Stomach smooth muscle (tissue), 2 donors: Measurements from ENCODE around the gene GLOD4.
"Not testable (repeated sequence)": the region's sequence is repeated elsewhere in the genome, so short reads cannot be mapped to it uniquely, and the experiment has no call there.

ENCODE experiments used
- H3K27ac ChIP-seq: one replicate; pipeline ENCODE4 v1.7.0; 2013; ENCODE audit warnings: mild to moderate bottlenecking, low read length, inconsistent platforms
- H3K27me3 ChIP-seq, 2 donors: one replicate each; pipeline ENCODE4 v1.7.0; 2013; ENCODE audit warnings: low read length in 2 of 2; ENCODE audit not compliant: insufficient read depth in 2 of 2, control insufficient read depth in 1 of 2
- H3K36me3 ChIP-seq, 2 donors: one replicate each; pipeline ENCODE4 v1.7.0; 2013; ENCODE audit warnings: low read length in 2 of 2; ENCODE audit not compliant: control insufficient read depth in 2 of 2, insufficient read depth in 2 of 2
- H3K4me1 ChIP-seq: one replicate; pipeline ENCODE4 v1.7.0; 2013; ENCODE audit warnings: low read length; ENCODE audit not compliant: control insufficient read depth, insufficient read depth
- H3K4me3 ChIP-seq, 2 donors: one replicate each; pipeline ENCODE4 v1.7.0; 2013; ENCODE audit warnings: low read length in 2 of 2
- H3K9ac ChIP-seq, 2 donors: one replicate each; pipeline ENCODE4 v1.7.0; 2013; ENCODE audit warnings: low read length in 2 of 2, mild to moderate bottlenecking in 1 of 2
- H3K9me3 ChIP-seq, 2 donors: one replicate each; pipeline ENCODE4 v1.7.0; 2013; ENCODE audit warnings: low read length in 2 of 2; ENCODE audit not compliant: control insufficient read depth in 2 of 2
- donor health status: healthy.
- donor health status: Pancreatic carcinoma.

The GLOD4 gene

DNA sequence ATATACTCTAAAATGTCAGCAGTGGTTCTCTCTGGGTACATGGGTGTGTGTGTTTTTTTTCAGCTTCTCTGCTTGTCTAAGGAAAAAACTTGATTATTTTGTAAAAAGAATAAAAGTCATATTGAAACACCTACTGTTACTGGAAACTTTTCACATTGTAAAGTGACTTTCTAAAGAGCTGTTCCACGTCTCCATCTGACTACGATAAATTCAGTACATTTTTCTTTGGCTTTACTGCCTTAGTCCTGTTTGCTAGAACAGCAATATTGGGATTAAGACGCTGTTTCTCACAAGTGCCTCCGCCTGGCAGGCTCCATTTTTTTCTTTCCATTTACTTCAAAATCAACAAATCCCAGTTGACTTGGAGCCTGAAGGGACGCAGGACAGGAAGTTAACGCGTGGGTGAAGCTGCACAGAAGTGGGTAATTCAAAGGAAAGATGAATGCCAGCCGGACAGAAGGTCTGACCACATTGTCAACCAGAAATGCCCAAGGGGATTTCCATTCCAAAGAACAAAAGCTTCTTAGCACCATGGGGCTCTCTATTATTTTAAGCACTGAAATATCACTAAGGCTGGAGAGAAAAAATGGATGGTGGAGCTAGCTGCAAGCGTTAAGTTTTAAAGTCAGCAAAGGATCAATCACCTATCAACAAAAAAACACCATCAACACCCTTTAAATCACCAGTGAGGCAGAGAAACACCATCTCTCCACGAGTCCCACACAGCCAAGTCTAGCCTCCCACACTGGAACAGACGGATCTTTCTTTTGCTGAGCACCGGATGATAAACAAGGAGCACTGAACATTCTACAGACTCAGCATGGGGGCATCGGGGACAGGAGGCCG, 8.4 kb downstream of the GLOD4 start:
- peaks cover 61 to 63% of the 10 kb centered on the region in 2 donors for H3K36me3 ChIP-seq
- no peaks in the 10 kb centered on the region for H3K4me1 ChIP-seq
- no peak overlapping the region for H3K4me3 ChIP-seq
- no peaks in the 10 kb centered on the region for H3K27me3 ChIP-seq
- H3K9me3 ChIP-seq = no peaks in the 10 kb centered on the region
- no peak overlapping the region for H3K27ac ChIP-seq
- H3K9ac ChIP-seq = no peak overlapping the region

DNA sequence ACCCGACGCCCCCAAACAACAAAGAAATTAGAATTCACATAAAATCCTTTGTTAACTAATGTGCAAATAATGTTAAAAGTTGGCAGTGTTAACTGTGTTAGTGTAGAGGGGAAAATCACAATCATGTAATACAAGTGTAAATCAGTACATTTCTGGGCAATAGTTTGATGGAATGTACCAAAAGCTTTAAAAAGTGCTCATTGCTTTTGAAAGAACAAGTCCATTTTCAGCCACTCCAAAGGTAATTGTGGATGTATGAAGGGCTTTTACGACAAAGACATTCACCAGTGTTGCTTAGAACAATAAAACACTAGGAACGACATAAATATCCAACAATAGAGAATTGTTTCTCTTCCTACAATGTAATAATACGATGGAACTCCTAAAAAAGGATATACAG, 9.1 kb downstream of the GLOD4 start:
- H3K4me3 ChIP-seq = no peak overlapping the region
- no peak overlapping the region for H3K9ac ChIP-seq
- H3K36me3 ChIP-seq = peaks cover 57 to 58% of the 10 kb centered on the region in 2 donors
- H3K9me3 ChIP-seq = no peaks in the 10 kb centered on the region
- H3K27ac ChIP-seq = no peak overlapping the region
- no peaks in the 10 kb centered on the region for H3K4me1 ChIP-seq
- no peaks in the 10 kb centered on the region for H3K27me3 ChIP-seq

DNA sequence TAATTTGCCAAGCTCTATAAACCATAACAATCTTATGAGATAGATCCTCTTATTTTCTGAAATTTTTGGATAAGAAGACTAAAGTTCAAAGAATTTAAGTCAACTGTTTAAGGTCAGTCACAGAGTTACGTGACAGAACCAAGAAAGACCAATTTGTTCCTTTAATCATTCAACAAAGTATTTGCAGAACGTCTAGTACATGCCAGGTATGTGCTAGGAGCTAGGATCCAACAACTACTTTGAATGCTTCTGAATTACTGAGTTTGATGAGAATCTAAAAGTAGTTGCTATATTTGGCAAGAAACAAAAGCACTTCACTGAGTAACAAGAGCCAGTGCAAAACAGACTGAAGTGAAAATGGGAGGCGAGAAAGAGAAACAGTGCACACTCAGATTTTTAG, 15.0 kb downstream of the GLOD4 start:
- Histone ChIP-seq H3K4me3 (no peak overlapping the region), H3K27ac (no peak overlapping the region), H3K9me3 (no peaks in the 10 kb centered on the region), H3K36me3 (peaks cover 32 to 34% of the 10 kb centered on the region in 2 donors), H3K9ac (no peak overlapping the region), H3K4me1 (no peaks in the 10 kb centered on the region), H3K27me3 (no peaks in the 10 kb centered on the region)

DNA sequence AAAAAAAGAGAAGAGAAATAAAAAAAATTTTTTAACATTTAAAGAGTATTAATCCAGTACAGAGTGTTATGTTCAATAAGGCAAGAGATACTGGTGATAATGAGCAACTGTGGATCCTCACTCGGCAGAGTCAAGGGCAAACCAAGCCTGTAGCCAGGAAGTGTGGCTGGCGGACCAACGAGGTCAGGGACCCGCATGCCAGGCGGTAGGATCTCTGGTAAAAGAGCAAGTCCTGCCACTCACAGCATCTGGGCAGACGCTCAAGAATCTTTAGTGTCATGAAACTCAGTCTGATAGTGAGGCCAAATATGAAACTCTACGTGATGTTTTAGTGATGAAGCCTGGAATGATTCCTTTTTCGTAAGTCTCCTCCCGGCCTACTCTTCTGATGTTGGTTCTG, 21.7 kb downstream of the GLOD4 start:
- H3K9me3 ChIP-seq = no peaks in the 10 kb centered on the region
- H3K27me3 ChIP-seq = no peaks in the 10 kb centered on the region
- H3K36me3 ChIP-seq = peaks cover 11 to 27% of the 10 kb centered on the region in 2 donors
- no peaks in the 10 kb centered on the region for H3K4me1 ChIP-seq
- no peak overlapping the region for H3K9ac ChIP-seq
- H3K27ac ChIP-seq = no peak overlapping the region
- H3K4me3 ChIP-seq = no peak overlapping the region

DNA sequence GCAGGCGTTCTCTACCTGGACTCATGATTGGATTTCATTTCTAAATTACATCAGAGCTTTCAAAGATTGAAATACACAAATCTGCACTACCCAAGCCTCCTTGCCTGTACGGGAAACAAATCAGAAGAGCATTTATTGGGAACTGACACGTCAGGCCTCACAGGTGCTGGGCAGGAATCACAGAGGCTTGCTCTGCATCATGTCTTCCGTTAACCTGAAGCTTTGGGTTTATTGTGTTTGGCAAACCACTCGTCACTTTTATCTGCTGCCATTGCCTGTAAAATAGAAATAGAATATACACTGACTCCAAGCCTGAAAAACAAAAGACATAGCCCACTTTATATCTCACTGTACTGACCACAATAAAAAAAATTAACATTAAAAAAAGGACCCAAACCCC, 22.1 kb downstream of the GLOD4 start:
- Histone ChIP-seq H3K27ac (no peak overlapping the region), H3K36me3 (peaks cover 7 to 24% of the 10 kb centered on the region in 2 donors), H3K4me3 (no peak overlapping the region), H3K9me3 (no peaks in the 10 kb centered on the region), H3K4me1 (no peaks in the 10 kb centered on the region), H3K9ac (no peak overlapping the region), H3K27me3 (no peaks in the 10 kb centered on the region)

DNA sequence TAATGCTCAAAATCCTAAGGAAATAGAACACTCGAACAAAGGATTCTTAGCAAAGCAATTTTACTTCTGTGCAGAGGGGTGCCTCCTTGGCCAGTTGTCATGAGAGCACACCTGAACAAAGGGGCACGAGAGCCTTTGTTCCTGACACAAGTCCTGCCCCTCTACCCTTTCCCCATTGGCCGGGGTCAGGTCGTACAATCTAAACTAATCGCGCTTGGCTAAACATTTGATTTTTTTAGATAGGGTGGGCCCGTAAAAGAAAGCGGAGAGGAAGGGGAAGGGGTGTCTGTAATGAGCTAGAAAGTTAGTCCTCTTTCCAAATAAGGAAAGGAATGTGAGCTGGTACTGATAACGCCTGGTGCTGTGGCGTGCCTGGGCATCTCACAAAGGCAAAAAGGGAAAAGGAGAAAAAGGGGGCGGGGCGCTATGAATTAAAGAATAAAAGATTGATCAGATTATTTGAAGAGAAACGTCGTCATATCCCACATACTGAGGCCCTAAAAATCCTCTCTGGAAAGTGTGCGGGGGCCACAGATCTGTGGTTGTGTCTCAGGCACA, 26.0 kb downstream of the GLOD4 start:
- not testable (repeated sequence) for H3K27me3 ChIP-seq, H3K9ac ChIP-seq, H3K9me3 ChIP-seq, H3K4me3 ChIP-seq
- Histone ChIP-seq H3K36me3 (peaks cover 6 to 16% of the 10 kb centered on the region in 2 donors), H3K27ac (peak overlapping the region; percentile 53), H3K4me1 (peaks cover 12% of the 10 kb centered on the region)

DNA sequence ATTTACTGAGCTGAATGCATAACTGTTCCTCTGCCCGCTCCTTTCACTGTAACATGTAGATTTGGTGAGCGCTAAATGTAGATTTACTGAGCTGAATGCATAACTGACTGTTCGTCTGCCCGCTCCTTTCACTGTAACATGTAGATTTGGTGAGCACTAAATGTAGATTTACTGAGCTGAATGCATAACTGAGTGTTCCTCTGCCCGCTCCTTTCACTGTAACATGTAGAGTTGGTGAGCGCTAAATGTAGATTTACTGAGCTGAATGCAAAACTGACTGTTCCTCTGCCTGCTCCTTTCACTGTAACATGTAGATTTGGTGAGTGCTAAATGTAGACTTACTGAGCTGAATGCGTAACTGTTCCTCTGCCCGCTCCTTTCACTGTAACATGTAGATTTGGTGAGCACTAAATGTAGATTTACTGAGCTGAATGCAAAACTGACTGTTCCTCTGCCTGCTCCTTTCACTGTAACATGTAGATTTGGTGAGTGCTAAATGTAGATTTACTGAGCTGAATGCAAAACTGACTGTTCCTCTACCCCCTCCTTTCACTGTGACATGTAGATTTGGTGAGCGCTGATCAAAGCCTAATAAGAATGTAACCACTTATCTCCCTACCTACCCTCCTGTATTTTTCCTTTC, 26.6 kb downstream of the GLOD4 start:
- H3K27ac ChIP-seq = peak overlapping the region; percentile 53
- H3K4me1 ChIP-seq = peaks cover 19% of the 10 kb centered on the region
- H3K9ac ChIP-seq, H3K9me3 ChIP-seq, H3K4me3 ChIP-seq, H3K27me3 ChIP-seq: not testable (repeated sequence)
- peaks cover 5 to 12% of the 10 kb centered on the region in 2 donors for H3K36me3 ChIP-seq

DNA sequence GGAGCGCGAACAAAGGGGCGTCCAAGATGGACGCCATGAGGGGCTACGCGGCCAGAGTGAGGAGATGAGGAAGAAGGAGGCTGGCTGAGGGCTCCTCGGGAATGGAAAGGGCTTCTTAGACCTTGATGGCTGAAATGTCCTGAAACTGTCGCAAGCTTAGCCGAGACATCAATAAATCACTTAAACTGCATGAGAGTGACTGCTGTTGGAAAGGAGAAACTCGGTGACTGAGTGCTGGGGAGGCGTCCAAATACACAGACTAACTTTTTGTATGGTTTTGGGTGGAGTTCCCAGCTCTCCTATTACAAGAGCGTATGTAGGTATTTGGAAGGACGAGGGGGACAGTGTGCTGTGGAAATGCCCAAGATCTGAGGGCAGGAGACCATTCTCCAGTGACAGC, 28.7 kb downstream of the GLOD4 start:
- no peaks in the 10 kb centered on the region for H3K9me3 ChIP-seq
- H3K36me3 ChIP-seq = peaks cover 0 to 4% of the 10 kb centered on the region in 2 donors
- no peaks in the 10 kb centered on the region for H3K27me3 ChIP-seq
- H3K27ac ChIP-seq = peak overlapping the region; percentile 24
- H3K4me3 ChIP-seq = no peak overlapping the region
- peaks cover 20% of the 10 kb centered on the region for H3K4me1 ChIP-seq
- H3K9ac ChIP-seq = no peak overlapping the region

DNA sequence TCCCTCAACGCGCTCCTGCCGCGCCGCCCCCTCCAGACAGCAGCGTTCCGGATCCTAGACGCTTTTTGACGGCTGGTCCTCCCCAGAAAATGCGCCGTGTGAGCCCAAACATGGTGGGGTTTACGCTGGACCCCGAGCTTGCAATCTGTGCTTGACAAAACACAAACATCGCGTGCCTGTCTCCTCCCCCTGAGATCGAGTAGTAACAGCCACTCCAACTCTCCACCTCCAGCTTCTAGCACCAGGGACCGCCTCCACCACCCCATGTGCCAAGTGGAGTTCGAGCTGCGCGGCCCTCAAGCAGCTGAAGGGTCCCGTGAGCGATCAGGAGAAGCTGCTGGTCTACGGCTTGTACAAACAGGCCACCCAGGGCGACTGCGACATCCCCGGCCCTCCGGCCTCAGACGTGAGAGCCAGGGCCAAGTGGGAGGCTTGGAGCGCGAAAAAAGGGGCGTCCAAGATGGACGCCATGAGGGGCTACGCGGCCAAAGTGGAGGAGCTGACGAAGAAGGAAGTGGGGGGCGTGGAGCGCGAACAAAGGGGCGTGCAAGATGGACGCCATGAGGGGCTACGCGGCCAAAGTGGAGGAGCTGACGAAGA, 29.4 kb downstream of the GLOD4 start:
- Histone ChIP-seq H3K27ac (peak overlapping the region; percentile 73), H3K36me3 (peaks cover 0 to 2% of the 10 kb centered on the region in 2 donors), H3K9ac (peak overlapping the region; percentile 71 to 75)

DNA sequence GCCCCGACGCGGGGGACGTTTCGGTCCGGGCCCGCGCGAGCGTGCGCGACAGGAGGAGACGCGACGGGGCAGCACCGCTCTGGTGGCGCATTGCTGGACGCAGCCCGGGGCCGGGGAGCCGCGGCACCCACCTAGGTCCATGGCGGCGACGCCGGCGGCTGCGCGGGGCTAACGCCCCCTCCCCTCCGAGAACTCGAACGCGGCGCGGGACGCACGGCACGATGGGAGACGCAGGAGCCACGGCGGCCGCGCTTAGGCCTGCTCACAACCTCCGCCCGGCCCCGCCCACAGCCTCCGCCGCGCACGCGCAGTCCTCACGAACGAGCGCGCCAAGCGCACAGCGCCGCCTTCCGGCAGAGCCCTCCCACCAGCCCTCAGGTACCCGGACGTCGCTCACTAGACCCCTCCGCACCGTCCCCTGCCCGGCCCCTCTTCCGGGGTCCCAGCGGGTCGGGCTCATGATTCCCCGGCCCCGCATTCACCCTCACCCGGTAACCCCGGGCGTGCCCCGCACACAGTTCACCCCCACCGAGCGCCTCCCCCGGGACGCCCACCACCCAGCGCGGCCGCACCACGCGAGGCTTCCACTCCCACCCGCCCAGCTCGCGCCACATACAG, 30.0 kb downstream of the GLOD4 start, which contains the start of gene GEMIN4:
TSS of gene GEMIN4 (minus strand) at position 263 of the 618 bp plus-strand sequence. CDS start at position 141, 122 bp downstream.
- Histone ChIP-seq H3K4me3 (peak within 1 kb of the TSS; percentile 72 to 80), H3K4me1 (peaks cover 20% of the 10 kb centered on the region), H3K9ac (peak within 1 kb of the TSS; percentile 71 to 75), H3K36me3 (peaks cover 5 to 9% of the 10 kb centered on the region in 2 donors), H3K27me3 (no peaks in the 10 kb centered on the region), H3K9me3 (no peaks in the 10 kb centered on the region), H3K27ac (peak within 1 kb of the TSS; percentile 73)

More for the DNA sequence above, 29.4 kb downstream of the GLOD4 start:
- H3K4me3 ChIP-seq = peak overlapping the region; percentile 72 to 80
- no peaks in the 10 kb centered on the region for H3K9me3 ChIP-seq
- peaks cover 20% of the 10 kb centered on the region for H3K4me1 ChIP-seq
- H3K27me3 ChIP-seq = no peaks in the 10 kb centered on the region
